ENCODE results near the gene LRP1.

The LRP1 gene

GRCh38 chr12:57138526-57139272 lies 10.4 kb downstream of the LRP1 start:
- peak; percentile 85 to 91 for DNase-seq

GRCh38 chr12:57139796-57140649 lies 11.7 kb downstream of the LRP1 start:
- peak; percentile 62 to 66 for DNase-seq

- no peak for DNase-seq
These were observed 13.0 kb downstream of the LRP1 start for GRCh38 chr12:57141249-57141648.

GRCh38 chr12:57142121-57142520 lies 13.8 kb downstream of the LRP1 start:
- no peak for DNase-seq

GRCh38 chr12:57142727-57143126 lies 14.4 kb downstream of the LRP1 start:
- no peak for DNase-seq

- no peak for DNase-seq
These were observed 15.2 kb downstream of the LRP1 start for GRCh38 chr12:57143454-57143853.

GRCh38 chr12:57145460-57146059 lies 17.3 kb downstream of the LRP1 start:
- DNase-seq, result no peak

- no peak for DNase-seq
These were observed 17.8 kb downstream of the LRP1 start for GRCh38 chr12:57146092-57146491.

- no peak for DNase-seq
These were observed 19.0 kb downstream of the LRP1 start, which contains the start of gene LRP1-AS for GRCh38 chr12:57146961-57147944. TSS of gene LRP1-AS (minus strand) at chr12:57147619.

GRCh38 chr12:57148469-57149244 lies 20.4 kb downstream of the LRP1 start:
- peak; percentile 64 to 68 for DNase-seq

- DNase-seq, result no peak
These were observed 21.1 kb downstream of the LRP1 start for GRCh38 chr12:57149245-57149900.

- no peak for DNase-seq
These were observed 22.2 kb downstream of the LRP1 start for GRCh38 chr12:57150400-57151000.

GRCh38 chr12:57151741-57152630 lies 23.7 kb downstream of the LRP1 start:
- DNase-seq, result no peak

GRCh38 chr12:57152639-57153038 lies 24.4 kb downstream of the LRP1 start:
- peak; percentile 70 to 86 for DNase-seq

GRCh38 chr12:57153415-57153997 lies 25.2 kb downstream of the LRP1 start:
- DNase-seq, result peak; percentile 57

- no peak for DNase-seq
These were observed 25.8 kb downstream of the LRP1 start for GRCh38 chr12:57154076-57154475.

GRCh38 chr12:57154804-57155434 lies 26.6 kb downstream of the LRP1 start:
- peak in 1 of 2 donors; percentile 36 for DNase-seq

- DNase-seq, result peak; percentile 50 to 64
These were observed 28.6 kb downstream of the LRP1 start for GRCh38 chr12:57156701-57157403.
